VCaP (cell line): ENCODE measurements around the gene KRTCAP2.
A peak's percentile ranks its signal among the peaks of the same experiment; 100 is the strongest.

ENCODE experiments used
- H3K27ac ChIP-seq: fragments of 450-650 bp; 2 replicates; pipeline ENCODE4 v1.5.1; 2017
- TF ChIP-seq, protein P1 (sequence below): fragments of 450-650 bp; conservative IDR thresholded peaks from 2 replicates; pipeline ENCODE4 v1.5.1; 2017; ENCODE audit warnings: mild to moderate bottlenecking, moderate library complexity

KRTCAP2 gene

GRCh38 chr1:155134880-155135414 is 38.2 kb downstream of the KRTCAP2 start:
- H3K27ac ChIP-seq, result peak overlapping the region; percentile 100
- TF ChIP-seq, protein P1, sequence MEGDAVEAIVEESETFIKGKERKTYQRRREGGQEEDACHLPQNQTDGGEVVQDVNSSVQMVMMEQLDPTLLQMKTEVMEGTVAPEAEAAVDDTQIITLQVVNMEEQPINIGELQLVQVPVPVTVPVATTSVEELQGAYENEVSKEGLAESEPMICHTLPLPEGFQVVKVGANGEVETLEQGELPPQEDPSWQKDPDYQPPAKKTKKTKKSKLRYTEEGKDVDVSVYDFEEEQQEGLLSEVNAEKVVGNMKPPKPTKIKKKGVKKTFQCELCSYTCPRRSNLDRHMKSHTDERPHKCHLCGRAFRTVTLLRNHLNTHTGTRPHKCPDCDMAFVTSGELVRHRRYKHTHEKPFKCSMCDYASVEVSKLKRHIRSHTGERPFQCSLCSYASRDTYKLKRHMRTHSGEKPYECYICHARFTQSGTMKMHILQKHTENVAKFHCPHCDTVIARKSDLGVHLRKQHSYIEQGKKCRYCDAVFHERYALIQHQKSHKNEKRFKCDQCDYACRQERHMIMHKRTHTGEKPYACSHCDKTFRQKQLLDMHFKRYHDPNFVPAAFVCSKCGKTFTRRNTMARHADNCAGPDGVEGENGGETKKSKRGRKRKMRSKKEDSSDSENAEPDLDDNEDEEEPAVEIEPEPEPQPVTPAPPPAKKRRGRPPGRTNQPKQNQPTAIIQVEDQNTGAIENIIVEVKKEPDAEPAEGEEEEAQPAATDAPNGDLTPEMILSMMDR, result no peak

GRCh38 chr1:155134322-155134721 is 38.8 kb downstream of the KRTCAP2 start:
- H3K27ac ChIP-seq, result peak overlapping the region; percentile 100
- TF ChIP-seq, protein P1, result no peak

GRCh38 chr1:155133799-155134281 is 39.3 kb downstream of the KRTCAP2 start:
- TF ChIP-seq, protein P1, result no peak
- peak overlapping the region; percentile 100 for H3K27ac ChIP-seq

DNA sequence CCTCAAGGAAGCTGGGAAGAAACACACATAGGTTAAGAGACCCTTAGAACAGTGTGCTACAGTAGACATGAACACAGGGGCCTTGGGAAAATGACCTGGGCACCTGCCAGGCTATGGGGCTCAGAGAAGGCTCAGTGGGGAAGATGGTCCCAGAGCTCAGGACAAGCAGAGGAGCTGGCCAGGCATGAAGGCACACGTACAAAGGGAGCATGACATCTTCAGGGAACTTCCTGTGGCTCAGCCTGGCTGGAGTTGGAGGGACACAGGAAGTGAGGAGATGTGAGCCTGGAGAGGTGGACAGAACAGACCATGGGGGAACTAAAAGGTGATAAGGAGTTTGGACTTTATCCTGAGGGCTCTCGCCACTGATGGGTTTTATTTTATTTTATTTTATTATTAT is 41.2 kb downstream of the KRTCAP2 start:
- TF ChIP-seq, protein P1, result no peak
- peak overlapping the region; percentile 100 for H3K27ac ChIP-seq

GRCh38 chr1:155131285-155131684 is 41.8 kb downstream of the KRTCAP2 start:
- peak overlapping the region; percentile 100 for H3K27ac ChIP-seq
- TF ChIP-seq, protein P1, result no peak

GRCh38 chr1:155130272-155131006 is 42.7 kb downstream of the KRTCAP2 start:
- peak overlapping the region; percentile 100 for H3K27ac ChIP-seq
- TF ChIP-seq, protein P1, result no peak

DNA sequence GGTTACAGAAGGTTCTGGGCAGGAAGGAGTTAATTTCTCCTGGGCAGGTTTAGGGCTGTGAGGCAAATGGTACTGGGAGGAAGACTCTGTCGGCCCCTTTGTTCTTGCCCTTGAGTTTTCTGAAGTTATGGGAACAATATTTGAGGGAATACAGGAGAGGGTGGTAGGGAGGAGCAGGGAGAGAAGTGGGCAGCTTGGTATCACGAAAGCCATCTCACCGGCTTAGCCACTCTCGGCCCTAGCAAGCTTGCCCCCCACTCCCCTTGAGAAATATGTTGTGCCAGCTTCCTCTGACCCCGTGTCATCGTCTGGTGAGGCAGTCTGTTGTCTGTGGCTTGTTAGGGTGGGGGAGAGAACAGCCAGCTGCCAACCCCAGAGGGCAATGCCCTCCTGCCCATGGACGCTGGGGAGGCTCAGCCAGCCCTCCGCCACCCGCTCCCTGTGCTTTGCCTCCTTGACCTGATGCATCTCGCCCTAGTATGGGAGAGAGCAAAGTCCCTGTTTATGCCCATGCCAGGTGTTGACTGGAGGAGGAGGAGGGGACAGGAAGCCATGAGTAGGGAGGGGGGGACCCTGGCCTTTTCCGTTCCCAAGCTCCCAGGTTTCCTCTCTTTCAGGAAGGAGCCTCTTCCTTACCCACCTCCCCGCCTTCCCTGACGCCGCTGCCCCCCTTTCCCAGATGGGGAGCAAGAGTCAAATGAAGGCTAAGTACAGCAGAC is 44.2 kb downstream of the KRTCAP2 start:
- TF ChIP-seq, protein P1, result no peak
- H3K27ac ChIP-seq, result peak overlapping the region; percentile 100
